ENCODE measurements around the gene RAB3GAP1.
"Not testable (repeated sequence)": the region's sequence is repeated elsewhere in the genome, so short reads cannot be mapped to it uniquely, and the experiment has no call there.

Gene RAB3GAP1

GRCh38 chr2:135055182-135055786 lies 3.2 kb downstream of the RAB3GAP1 start:
- no peak for DNase-seq (ENCODE audit: low read depth, low spot score)

GRCh38 chr2:135056790-135057189 lies 4.7 kb downstream of the RAB3GAP1 start:
- no peak for DNase-seq (ENCODE audit: low read depth, low spot score)

GRCh38 chr2:135059577-135059976 lies 7.5 kb downstream of the RAB3GAP1 start:
- DNase-seq (ENCODE audit: low read depth, low spot score): no peak

GRCh38 chr2:135063210-135063609 lies 11.1 kb downstream of the RAB3GAP1 start:
- no peak for DNase-seq (ENCODE audit: low read depth, low spot score)

- no peak for DNase-seq (ENCODE audit: low read depth, low spot score)
Observed at GRCh38 chr2:135064149-135064548, 12.1 kb downstream of the RAB3GAP1 start.

- DNase-seq (ENCODE audit: low read depth, low spot score): no peak
Observed at GRCh38 chr2:135066710-135067109, 14.6 kb downstream of the RAB3GAP1 start.

GRCh38 chr2:135072125-135072997 lies 20.3 kb downstream of the RAB3GAP1 start:
- no peak for DNase-seq (ENCODE audit: low read depth, low spot score)

- DNase-seq (ENCODE audit: low read depth, low spot score): no peak
Observed at GRCh38 chr2:135074216-135074615, 22.1 kb downstream of the RAB3GAP1 start.

GRCh38 chr2:135076556-135076955 lies 24.5 kb downstream of the RAB3GAP1 start:
- DNase-seq (ENCODE audit: low read depth, low spot score): no peak

- no peak for DNase-seq (ENCODE audit: low read depth, low spot score)
Observed at GRCh38 chr2:135078417-135078816, 26.3 kb downstream of the RAB3GAP1 start.

- DNase-seq (ENCODE audit: low read depth, low spot score): no peak
Observed at GRCh38 chr2:135086222-135086621, 34.1 kb downstream of the RAB3GAP1 start.

- not testable (repeated sequence) for DNase-seq (ENCODE audit: low read depth, low spot score)
Observed at GRCh38 chr2:135089597-135089996, 37.5 kb downstream of the RAB3GAP1 start.

- no peak for DNase-seq (ENCODE audit: low read depth, low spot score)
Observed at GRCh38 chr2:135091681-135092080, 39.6 kb downstream of the RAB3GAP1 start.

- DNase-seq (ENCODE audit: low read depth, low spot score): no peak
Observed at GRCh38 chr2:135093193-135093592, 41.1 kb downstream of the RAB3GAP1 start.

- no peak for DNase-seq (ENCODE audit: low read depth, low spot score)
Observed at GRCh38 chr2:135093670-135094330, 41.7 kb downstream of the RAB3GAP1 start.

- DNase-seq (ENCODE audit: low read depth, low spot score): no peak
Observed at GRCh38 chr2:135094508-135094907, 42.4 kb downstream of the RAB3GAP1 start.

GRCh38 chr2:135095591-135095990 lies 43.5 kb downstream of the RAB3GAP1 start:
- DNase-seq (ENCODE audit: low read depth, low spot score): no peak

GRCh38 chr2:135096665-135097446 lies 44.8 kb downstream of the RAB3GAP1 start:
- DNase-seq (ENCODE audit: low read depth, low spot score): no peak

GRCh38 chr2:135097532-135098231 lies 45.6 kb downstream of the RAB3GAP1 start:
- no peak for DNase-seq (ENCODE audit: low read depth, low spot score)

GRCh38 chr2:135099802-135100483 lies 47.9 kb downstream of the RAB3GAP1 start:
- DNase-seq (ENCODE audit: low read depth, low spot score): no peak

GRCh38 chr2:135103843-135104242 lies 51.8 kb downstream of the RAB3GAP1 start:
- no peak for DNase-seq (ENCODE audit: low read depth, low spot score)
